ENCODE results near the gene KCNMA1. TPM values are rescaled to one million over a fixed set of nuclear protein-coding genes. Genes with fewer than 3 reads are reported as not detected.

KCNMA1 gene
- total RNA-seq, 1 experiment from 2014 or later: 143 TPM

DNA sequence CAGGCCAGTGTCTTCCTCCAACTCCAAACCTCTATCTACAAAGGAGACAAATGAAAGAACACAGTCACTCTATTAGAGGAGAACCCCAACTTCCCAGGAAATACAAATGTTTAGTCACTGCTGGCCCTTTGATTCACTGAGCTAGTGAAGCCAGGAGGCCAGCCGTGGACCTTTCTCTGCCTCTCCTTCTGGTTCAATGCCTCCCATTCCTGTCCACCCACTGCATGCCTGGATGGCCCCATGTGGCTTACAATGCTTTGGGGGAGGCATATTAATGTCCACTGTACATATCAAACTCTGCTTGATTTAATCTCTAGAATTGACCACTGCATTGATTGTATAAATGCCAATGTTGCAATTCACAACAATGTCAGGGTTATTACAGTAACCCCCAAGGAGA is 687.3 kb downstream of the KCNMA1 start:
- H2AFZ ChIP-seq (ENCODE audit: low read length): no peak overlapping the region
- CTCF ChIA-PET: no interaction called here
- intact Hi-C loops (cut with micrococcal nuclease): loop anchor here (5.0 kb wide), 1 partner anchor 52 kb away; no protein-coding TSS in a partner anchor

DNA sequence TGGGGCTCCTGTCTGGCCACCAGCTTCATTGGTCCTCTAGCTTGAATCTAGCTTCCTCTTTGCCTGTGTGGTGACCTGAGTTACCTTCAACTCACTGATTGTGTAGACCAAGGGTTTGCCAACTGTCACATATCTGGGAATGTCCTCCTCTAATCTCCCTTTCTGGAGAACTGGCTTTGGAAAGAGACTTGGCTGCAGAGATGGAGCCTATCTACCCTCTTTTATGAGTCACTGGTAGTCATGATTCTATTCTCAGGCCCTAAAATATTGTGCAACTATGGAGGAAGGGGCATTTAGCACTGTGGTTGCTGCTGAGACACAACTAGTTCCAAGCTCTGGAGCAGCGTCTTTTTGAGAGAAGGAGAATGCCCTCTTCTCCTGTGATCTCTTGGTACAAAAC is 691.3 kb downstream of the KCNMA1 start:
- peak; percentile 60 for DNase-seq
- ChIA-PET POLR2A (ENCODE audit: unreplicated experiment) (no interaction called here), CTCF (no interaction called here)

More for the DNA sequence above, 687.3 kb downstream of the KCNMA1 start:
- Histone ChIP-seq H3K27me3 (ENCODE audit: low read length) (no peaks in the 10 kb centered on the region), H3K9me3 (ENCODE audit: low read length) (no peaks in the 10 kb centered on the region), H3F3A (ENCODE audit: low read length, unreplicated experiment) (no peaks in the 10 kb centered on the region), H3K4me3 (ENCODE audit: low read length) (no peak overlapping the region), H3K36me3 (ENCODE audit: low read depth, low read length) (peaks cover 8% of the 10 kb centered on the region; the same call in 1 of the 2 replicates), H3K9me2 (replicated peaks; ENCODE audit: low read length) (no peaks in the 10 kb centered on the region), H3K4me1 (ENCODE audit: insufficient read depth, low read length) (peaks cover 12% of the 10 kb centered on the region), H3K4me2 (ENCODE audit: low read length) (no peak overlapping the region), H3K27ac (ENCODE audit: low read length) (no peak overlapping the region), H4K20me1 (ENCODE audit: low read length) (no peaks in the 10 kb centered on the region), H3K9ac (ENCODE audit: low read length) (no peak overlapping the region), H3K79me2 (ENCODE audit: low read length) (no peaks in the 10 kb centered on the region)
- DNase-seq (no peak), ATAC-seq (no peak)
- no TSS peak for BruUV-seq (replicated peaks)
- no peak for TF ChIP-seq EZH2 (IDR thresholded peaks at IDR 0.05; ENCODE audit: low read length, unreplicated experiment)
- no peak for TF ChIP-seq EZH2phosphoT487 (IDR thresholded peaks at IDR 0.05; ENCODE audit: borderline replicate concordance, low read length)
- TF ChIP-seq, protein P1, sequence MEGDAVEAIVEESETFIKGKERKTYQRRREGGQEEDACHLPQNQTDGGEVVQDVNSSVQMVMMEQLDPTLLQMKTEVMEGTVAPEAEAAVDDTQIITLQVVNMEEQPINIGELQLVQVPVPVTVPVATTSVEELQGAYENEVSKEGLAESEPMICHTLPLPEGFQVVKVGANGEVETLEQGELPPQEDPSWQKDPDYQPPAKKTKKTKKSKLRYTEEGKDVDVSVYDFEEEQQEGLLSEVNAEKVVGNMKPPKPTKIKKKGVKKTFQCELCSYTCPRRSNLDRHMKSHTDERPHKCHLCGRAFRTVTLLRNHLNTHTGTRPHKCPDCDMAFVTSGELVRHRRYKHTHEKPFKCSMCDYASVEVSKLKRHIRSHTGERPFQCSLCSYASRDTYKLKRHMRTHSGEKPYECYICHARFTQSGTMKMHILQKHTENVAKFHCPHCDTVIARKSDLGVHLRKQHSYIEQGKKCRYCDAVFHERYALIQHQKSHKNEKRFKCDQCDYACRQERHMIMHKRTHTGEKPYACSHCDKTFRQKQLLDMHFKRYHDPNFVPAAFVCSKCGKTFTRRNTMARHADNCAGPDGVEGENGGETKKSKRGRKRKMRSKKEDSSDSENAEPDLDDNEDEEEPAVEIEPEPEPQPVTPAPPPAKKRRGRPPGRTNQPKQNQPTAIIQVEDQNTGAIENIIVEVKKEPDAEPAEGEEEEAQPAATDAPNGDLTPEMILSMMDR (conservative IDR thresholded peaks at IDR 0.05; ENCODE audit: low read depth, low read length): no peak
- POLR2A ChIA-PET (ENCODE audit: unreplicated experiment): interaction anchor here (0.6 kb wide), 1 partner anchor 107 kb away, joined by 6 read pairs; no protein-coding TSS in a partner anchor

DNA sequence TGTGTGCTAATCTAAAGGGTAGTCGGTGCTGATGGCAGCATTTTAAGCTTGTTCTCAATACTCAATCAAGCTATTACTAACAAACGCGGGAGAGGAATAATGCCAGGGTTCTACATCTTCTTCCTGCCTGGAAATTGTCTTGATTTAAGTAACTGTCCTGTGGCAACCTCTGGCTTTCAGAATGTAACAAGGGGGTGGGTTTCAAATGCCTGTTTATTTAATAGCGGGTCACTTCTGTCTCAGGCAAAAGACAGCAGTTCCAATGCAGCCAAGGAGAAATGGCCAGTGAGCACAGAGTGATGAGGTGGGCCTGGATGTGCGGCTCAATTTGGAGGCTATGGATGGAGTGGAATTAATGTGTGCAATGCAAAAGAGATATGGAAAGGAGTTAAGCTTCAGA is 692.4 kb downstream of the KCNMA1 start:
- BruUV-seq (replicated peaks): no TSS peak
- intact Hi-C loops (cut with micrococcal nuclease): loop anchor here (10.0 kb wide), 1 partner anchor 200 kb away; no protein-coding TSS in a partner anchor
- TF ChIP-seq EZH2 (IDR thresholded peaks at IDR 0.05; ENCODE audit: low read length, unreplicated experiment): no peak
- TF ChIP-seq, protein P1 (conservative IDR thresholded peaks at IDR 0.05; ENCODE audit: low read depth, low read length): no peak
- TF ChIP-seq EZH2phosphoT487 (IDR thresholded peaks at IDR 0.05; ENCODE audit: borderline replicate concordance, low read length): no peak
- Histone ChIP-seq H4K20me1 (ENCODE audit: low read length) (no peaks in the 10 kb centered on the region), H3K4me3 (ENCODE audit: low read length) (no peak overlapping the region), H3K27me3 (ENCODE audit: low read length) (0 out of 2 replicates have a peak, but pooled peaks cover 2% of the 10 kb centered on the region), H3K79me2 (ENCODE audit: low read length) (no peaks in the 10 kb centered on the region), H3K4me2 (ENCODE audit: low read length) (no peak overlapping the region), H3K9me3 (ENCODE audit: low read length) (no peaks in the 10 kb centered on the region), H3K9ac (ENCODE audit: low read length) (no peak overlapping the region), H3K27ac (ENCODE audit: low read length) (no peak overlapping the region), H2AFZ (ENCODE audit: low read length) (no peak overlapping the region), H3K9me2 (replicated peaks; ENCODE audit: low read length) (no peaks in the 10 kb centered on the region), H3F3A (ENCODE audit: low read length, unreplicated experiment) (no peaks in the 10 kb centered on the region), H3K4me1 (ENCODE audit: insufficient read depth, low read length) (no peaks in the 10 kb centered on the region), H3K36me3 (ENCODE audit: low read depth, low read length) (no peaks in the 10 kb centered on the region; the same call in 1 of the 2 replicates)
- CTCF ChIA-PET: no interaction called here
- DNase-seq (no peak), ATAC-seq (no peak)
- POLR2A ChIA-PET (ENCODE audit: unreplicated experiment): no interaction called here

More for the DNA sequence above, 691.3 kb downstream of the KCNMA1 start:
- Histone ChIP-seq H2AFZ (ENCODE audit: low read length) (no peak overlapping the region), H3K79me2 (ENCODE audit: low read length) (no peaks in the 10 kb centered on the region), H3K27me3 (ENCODE audit: low read length) (0 out of 2 replicates have a peak, but pooled peaks cover 2% of the 10 kb centered on the region), H3K9ac (ENCODE audit: low read length) (no peak overlapping the region), H3K9me2 (replicated peaks; ENCODE audit: low read length) (no peaks in the 10 kb centered on the region), H3K4me3 (ENCODE audit: low read length) (no peak overlapping the region), H3K27ac (ENCODE audit: low read length) (no peak overlapping the region), H3K4me2 (ENCODE audit: low read length) (no peak overlapping the region), H3F3A (ENCODE audit: low read length, unreplicated experiment) (no peaks in the 10 kb centered on the region), H3K36me3 (ENCODE audit: low read depth, low read length) (no peaks in the 10 kb centered on the region; the same call in 1 of the 2 replicates), H3K4me1 (ENCODE audit: insufficient read depth, low read length) (no peaks in the 10 kb centered on the region), H3K9me3 (ENCODE audit: low read length) (no peaks in the 10 kb centered on the region), H4K20me1 (ENCODE audit: low read length) (no peaks in the 10 kb centered on the region)
- ATAC-seq: 0 out of 2 replicates have a peak, but pooled peaks have one; percentile 9
- intact Hi-C loops (cut with micrococcal nuclease): loop anchor here (10.0 kb wide), 1 partner anchor 201 kb away; no protein-coding TSS in a partner anchor
- TF ChIP-seq EZH2 (IDR thresholded peaks at IDR 0.05; ENCODE audit: low read length, unreplicated experiment) (no peak), EZH2phosphoT487 (IDR thresholded peaks at IDR 0.05; ENCODE audit: borderline replicate concordance, low read length) (no peak)
- TF ChIP-seq, protein P1 (conservative IDR thresholded peaks at IDR 0.05; ENCODE audit: low read depth, low read length): no peak
- no TSS peak for BruUV-seq (replicated peaks)

Measured in PC-3 (cell line).